ENCODE data around the gene ACCS. TPM values are rescaled to one million over a fixed set of nuclear protein-coding genes. Genes with fewer than 3 reads are reported as not detected.

The ACCS gene
- total and polyA plus RNA-seq, 4 donors = 6.4 to 66.9 (median 28.1) TPM

GRCh38 chr11:44029977-44030911, 35.8 kb upstream of the ACCS start:
- Histone ChIP-seq H3K4me3 (no peak overlapping the region), H3K27ac (ENCODE audit: low read depth in 1 of 2, low read length in 1 of 2) (peak overlapping the region in 1 of 2 donors; percentile 42), H3K9ac (ENCODE audit: insufficient read depth in 1 of 2, low read length in 2 of 2) (peak overlapping the region in 1 of 2 donors; percentile 82), H3K9me3 (ENCODE audit: control insufficient read depth in 4 of 4, insufficient read depth in 3 of 4, low read length in 3 of 4) (peaks cover 0 to 9% (median 0%) of the 10 kb centered on the region in 4 donors), H3K27me3 (ENCODE audit: control insufficient read depth in 3 of 3, insufficient read depth in 3 of 3, low read length in 2 of 3) (no peaks in the 10 kb centered on the region), H3K4me1 (ENCODE audit: control insufficient read depth in 5 of 5, insufficient read depth in 5 of 5, low read length in 5 of 5) (peaks cover 7 to 35% (median 11%) of the 10 kb centered on the region in 5 donors), H3K36me3 (ENCODE audit: control insufficient read depth in 4 of 4, insufficient read depth in 4 of 4, low read length in 4 of 4) (no peaks in the 10 kb centered on the region)
- peak; percentile 17 for ATAC-seq (ENCODE audit: insufficient read depth, low FRiP score)
- peak; percentile 75 to 93 (median 88) for DNase-seq
- no peak for TF ChIP-seq CTCF (IDR thresholded peaks at IDR 0.05; ENCODE audit: control extremely low read depth, extremely low read depth)
- 44 to 76% methylated on average over 5 of the region's 5 CpGs for WGBS, 2 donors

GRCh38 chr11:44030996-44031395, 35.1 kb upstream of the ACCS start:
- no peak for ATAC-seq (ENCODE audit: insufficient read depth, low FRiP score)
- peaks cover 7 to 35% (median 11%) of the 10 kb centered on the region in 5 donors for H3K4me1 ChIP-seq (ENCODE audit: control insufficient read depth in 5 of 5, insufficient read depth in 5 of 5, low read length in 5 of 5)
- no peaks in the 10 kb centered on the region for H3K36me3 ChIP-seq (ENCODE audit: control insufficient read depth in 4 of 4, insufficient read depth in 4 of 4, low read length in 4 of 4)
- peak overlapping the region; percentile 43 to 57 for H3K27ac ChIP-seq (ENCODE audit: low read depth in 1 of 2, low read length in 1 of 2)
- DNase-seq = no peak
- no peak overlapping the region for H3K4me3 ChIP-seq
- peak overlapping the region in 1 of 2 donors; percentile 82 for H3K9ac ChIP-seq (ENCODE audit: insufficient read depth in 1 of 2, low read length in 2 of 2)
- H3K27me3 ChIP-seq (ENCODE audit: control insufficient read depth in 3 of 3, insufficient read depth in 3 of 3, low read length in 2 of 3) = no peaks in the 10 kb centered on the region
- H3K9me3 ChIP-seq (ENCODE audit: control insufficient read depth in 4 of 4, insufficient read depth in 3 of 4, low read length in 3 of 4) = peaks cover 0 to 4% (median 0%) of the 10 kb centered on the region in 4 donors
- no peak for TF ChIP-seq CTCF (IDR thresholded peaks at IDR 0.05; ENCODE audit: control extremely low read depth, extremely low read depth)
- 83 to 87% methylated on average over 5 of the region's 5 CpGs for WGBS, 2 donors

DNA sequence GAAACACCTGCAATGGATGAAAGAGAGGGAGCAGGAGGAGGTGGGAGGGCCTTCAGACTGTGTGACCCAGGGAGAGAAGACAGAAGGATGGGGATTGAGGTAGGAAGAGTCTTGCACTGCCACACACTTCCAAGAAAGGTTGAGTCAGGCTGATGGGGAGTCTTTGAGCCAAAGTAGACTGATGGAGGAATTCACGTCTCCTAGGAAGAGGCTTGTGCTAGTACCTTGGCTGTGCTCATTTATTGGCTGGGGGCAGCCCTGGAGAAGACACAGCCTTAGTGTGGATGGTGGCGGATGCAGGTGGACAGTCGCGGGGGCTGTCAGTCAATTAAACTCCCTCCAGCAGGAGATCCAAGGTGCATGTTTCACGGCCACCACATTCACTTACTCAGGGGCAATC, 34.5 kb upstream of the ACCS start:
- peaks cover 7 to 35% (median 11%) of the 10 kb centered on the region in 5 donors for H3K4me1 ChIP-seq (ENCODE audit: control insufficient read depth in 5 of 5, insufficient read depth in 5 of 5, low read length in 5 of 5)
- no peaks in the 10 kb centered on the region for H3K27me3 ChIP-seq (ENCODE audit: control insufficient read depth in 3 of 3, insufficient read depth in 3 of 3, low read length in 2 of 3)
- no peaks in the 10 kb centered on the region for H3K9me3 ChIP-seq (ENCODE audit: control insufficient read depth in 4 of 4, insufficient read depth in 3 of 4, low read length in 3 of 4)
- H3K36me3 ChIP-seq (ENCODE audit: control insufficient read depth in 4 of 4, insufficient read depth in 4 of 4, low read length in 4 of 4) = no peaks in the 10 kb centered on the region
- no peak for TF ChIP-seq CTCF (IDR thresholded peaks at IDR 0.05; ENCODE audit: control extremely low read depth, extremely low read depth)
- H3K9ac ChIP-seq (ENCODE audit: insufficient read depth in 1 of 2, low read length in 2 of 2) = no peak overlapping the region
- ATAC-seq (ENCODE audit: insufficient read depth, low FRiP score) = no peak
- H3K27ac ChIP-seq (ENCODE audit: low read depth in 1 of 2, low read length in 1 of 2) = no peak overlapping the region
- WGBS, 2 donors = 94 to 96% methylated on average over 5 of the region's 5 CpGs
- H3K4me3 ChIP-seq = no peak overlapping the region
- DNase-seq = no peak
